Measurements from ENCODE around the gene MACROD2. TPM values are rescaled to one million over a fixed set of nuclear protein-coding genes. Genes with fewer than 3 reads are reported as not detected.
"Not testable (repeated sequence)": the region's sequence is repeated elsewhere in the genome, so short reads cannot be mapped to it uniquely, and the experiment has no call there.

MACROD2 gene
- total RNA-seq, 4 donors from 2014 or later, result 12.6 to 60.3 (median 18.9) TPM

DNA sequence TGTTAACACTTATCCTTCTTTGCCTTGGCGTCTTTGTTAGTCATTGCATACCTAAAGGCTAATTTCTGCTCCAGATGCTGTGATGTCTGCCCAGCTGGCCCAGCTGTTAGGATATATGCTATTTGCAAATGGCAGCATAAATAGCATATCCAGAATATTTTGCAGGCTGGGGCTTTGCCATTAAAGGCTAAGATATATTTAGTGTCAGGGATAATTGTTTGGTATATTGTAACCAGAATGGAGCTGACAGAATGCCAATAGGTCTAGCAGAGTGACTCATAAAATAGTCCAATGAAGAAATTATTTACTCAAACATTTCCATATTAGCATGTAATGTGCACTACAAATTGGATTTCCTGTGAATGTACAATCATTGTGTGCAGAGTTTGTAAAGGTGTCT, 926.2 kb downstream of the MACROD2 start:
- H3K36me3 ChIP-seq, result no peaks in the 10 kb centered on the region
- no peak overlapping the region for H3K4me3 ChIP-seq
- peaks cover 18% of the 10 kb centered on the region for H3K4me1 ChIP-seq
- H3K9me3 ChIP-seq, result no peaks in the 10 kb centered on the region
- no peak overlapping the region for H3K27ac ChIP-seq
- 46% methylated on average over 1 of the region's 1 CpG for WGBS
- H3K27me3 ChIP-seq, result no peaks in the 10 kb centered on the region
- no peak for DNase-seq (ENCODE audit: low spot score in 2 of 2)
- no peak for TF ChIP-seq EP300 (IDR thresholded peaks at IDR 0.05)
- TF ChIP-seq, protein P1, sequence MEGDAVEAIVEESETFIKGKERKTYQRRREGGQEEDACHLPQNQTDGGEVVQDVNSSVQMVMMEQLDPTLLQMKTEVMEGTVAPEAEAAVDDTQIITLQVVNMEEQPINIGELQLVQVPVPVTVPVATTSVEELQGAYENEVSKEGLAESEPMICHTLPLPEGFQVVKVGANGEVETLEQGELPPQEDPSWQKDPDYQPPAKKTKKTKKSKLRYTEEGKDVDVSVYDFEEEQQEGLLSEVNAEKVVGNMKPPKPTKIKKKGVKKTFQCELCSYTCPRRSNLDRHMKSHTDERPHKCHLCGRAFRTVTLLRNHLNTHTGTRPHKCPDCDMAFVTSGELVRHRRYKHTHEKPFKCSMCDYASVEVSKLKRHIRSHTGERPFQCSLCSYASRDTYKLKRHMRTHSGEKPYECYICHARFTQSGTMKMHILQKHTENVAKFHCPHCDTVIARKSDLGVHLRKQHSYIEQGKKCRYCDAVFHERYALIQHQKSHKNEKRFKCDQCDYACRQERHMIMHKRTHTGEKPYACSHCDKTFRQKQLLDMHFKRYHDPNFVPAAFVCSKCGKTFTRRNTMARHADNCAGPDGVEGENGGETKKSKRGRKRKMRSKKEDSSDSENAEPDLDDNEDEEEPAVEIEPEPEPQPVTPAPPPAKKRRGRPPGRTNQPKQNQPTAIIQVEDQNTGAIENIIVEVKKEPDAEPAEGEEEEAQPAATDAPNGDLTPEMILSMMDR (IDR thresholded peaks at IDR 0.05), result no peak
- no peak for TF ChIP-seq POLR2A (IDR thresholded peaks at IDR 0.05)
- no peak for TF ChIP-seq POLR2AphosphoS5 (IDR thresholded peaks at IDR 0.05)

DNA sequence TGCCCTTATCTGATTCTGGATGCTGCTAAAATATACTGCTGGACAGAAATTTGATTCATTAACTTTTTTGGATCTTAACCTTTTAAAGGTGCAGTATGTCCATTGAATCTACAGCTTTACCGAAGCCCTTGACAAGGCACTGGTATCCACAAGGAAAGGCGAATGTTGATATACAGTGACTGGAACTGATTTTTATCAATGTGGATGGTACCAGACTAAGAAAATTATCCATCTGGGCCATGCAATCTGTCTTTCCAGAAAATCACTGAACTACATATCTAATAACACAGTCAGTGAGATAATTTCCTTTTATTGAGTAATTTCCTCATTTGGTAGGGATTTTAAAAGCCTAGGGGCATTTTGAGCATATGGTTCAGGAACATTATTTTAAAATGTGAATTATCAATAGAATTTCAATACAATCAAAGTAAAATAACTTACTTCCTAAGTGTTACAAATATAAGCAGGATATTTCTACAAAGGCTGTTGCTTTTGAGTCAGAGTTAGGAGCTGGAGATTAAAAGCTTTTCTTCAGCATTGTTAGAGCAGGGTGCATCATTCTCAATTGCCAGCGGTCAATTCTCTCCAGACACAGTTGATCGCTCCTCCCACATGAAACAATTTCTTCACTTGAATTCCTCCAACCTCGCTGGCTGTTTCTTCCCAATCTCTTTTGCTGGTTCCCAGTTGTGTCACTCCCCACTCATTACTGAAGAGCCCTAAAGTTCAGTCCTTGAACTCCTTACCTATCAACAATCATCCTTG, 927.4 kb downstream of the MACROD2 start:
- TF ChIP-seq EP300 (IDR thresholded peaks at IDR 0.05) (no peak), POLR2AphosphoS5 (IDR thresholded peaks at IDR 0.05) (no peak), POLR2A (IDR thresholded peaks at IDR 0.05) (no peak)
- TF ChIP-seq, protein P1 (IDR thresholded peaks at IDR 0.05), result no peak
- no peaks in the 10 kb centered on the region for H3K9me3 ChIP-seq
- 90% methylated on average over 5 of the region's 5 CpGs for WGBS
- H3K36me3 ChIP-seq, result no peaks in the 10 kb centered on the region
- no peak overlapping the region for H3K27ac ChIP-seq
- DNase-seq (ENCODE audit: low spot score in 2 of 2), result no peak
- H3K4me3 ChIP-seq, result no peak overlapping the region
- peaks cover 18% of the 10 kb centered on the region for H3K4me1 ChIP-seq
- H3K27me3 ChIP-seq, result no peaks in the 10 kb centered on the region

DNA sequence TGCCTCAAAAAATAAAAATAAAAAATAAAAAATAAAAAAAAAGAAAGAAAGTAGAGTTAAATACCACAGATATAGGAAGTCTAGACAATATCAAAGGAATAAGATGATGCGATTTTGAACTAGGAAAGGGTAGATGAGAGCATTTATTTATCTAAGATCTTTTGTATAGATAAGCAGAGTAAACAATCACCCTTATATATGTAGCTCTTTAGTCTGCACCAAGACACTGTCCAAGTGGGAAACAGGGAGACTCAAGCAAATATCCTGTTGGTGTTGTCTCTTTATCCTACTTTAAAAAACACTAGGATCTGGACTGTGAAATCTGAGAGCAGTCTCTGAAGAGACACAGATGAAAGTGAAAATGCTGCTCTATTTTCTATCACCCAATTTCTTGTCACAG, 929.1 kb downstream of the MACROD2 start:
- Histone ChIP-seq H3K9me3 (no peaks in the 10 kb centered on the region), H3K4me3 (no peak overlapping the region), H3K36me3 (no peaks in the 10 kb centered on the region), H3K27ac (no peak overlapping the region), H3K27me3 (no peaks in the 10 kb centered on the region), H3K4me1 (peaks cover 11% of the 10 kb centered on the region)
- 80% methylated on average over 1 of the region's 1 CpG for WGBS
- DNase-seq (ENCODE audit: low spot score in 2 of 2), result no peak
- TF ChIP-seq, protein P1 (IDR thresholded peaks at IDR 0.05), result no peak
- TF ChIP-seq POLR2AphosphoS5 (IDR thresholded peaks at IDR 0.05) (no peak), EP300 (IDR thresholded peaks at IDR 0.05) (no peak), POLR2A (IDR thresholded peaks at IDR 0.05) (no peak)

DNA sequence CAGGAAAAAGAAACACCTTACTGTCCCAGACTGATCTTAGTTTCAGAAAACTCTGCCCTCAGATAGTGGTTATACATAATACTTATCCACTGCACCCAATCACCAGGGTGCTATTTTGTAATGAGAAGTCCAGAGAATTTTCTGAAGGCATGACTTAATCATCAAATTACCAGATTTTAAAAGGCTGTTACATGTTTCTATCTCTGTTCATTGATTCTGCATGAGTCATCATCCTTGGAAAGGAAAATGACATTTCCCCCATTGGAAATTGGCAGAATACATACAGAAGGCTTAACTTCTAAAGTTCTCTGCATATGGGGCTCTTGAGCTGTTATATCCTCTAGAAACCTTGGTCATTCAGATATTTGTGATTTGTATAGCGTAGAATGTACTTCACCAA, 930.0 kb downstream of the MACROD2 start:
- Histone ChIP-seq H3K4me3 (no peak overlapping the region), H3K36me3 (no peaks in the 10 kb centered on the region), H3K27me3 (no peaks in the 10 kb centered on the region), H3K4me1 (peaks cover 4% of the 10 kb centered on the region), H3K9me3 (no peaks in the 10 kb centered on the region), H3K27ac (no peak overlapping the region)
- no peak for DNase-seq (ENCODE audit: low spot score in 2 of 2)
- TF ChIP-seq, protein P1 (IDR thresholded peaks at IDR 0.05), result no peak
- TF ChIP-seq POLR2AphosphoS5 (IDR thresholded peaks at IDR 0.05) (no peak), EP300 (IDR thresholded peaks at IDR 0.05) (no peak), POLR2A (IDR thresholded peaks at IDR 0.05) (no peak)
- 97% methylated on average over 1 of the region's 1 CpG for WGBS

DNA sequence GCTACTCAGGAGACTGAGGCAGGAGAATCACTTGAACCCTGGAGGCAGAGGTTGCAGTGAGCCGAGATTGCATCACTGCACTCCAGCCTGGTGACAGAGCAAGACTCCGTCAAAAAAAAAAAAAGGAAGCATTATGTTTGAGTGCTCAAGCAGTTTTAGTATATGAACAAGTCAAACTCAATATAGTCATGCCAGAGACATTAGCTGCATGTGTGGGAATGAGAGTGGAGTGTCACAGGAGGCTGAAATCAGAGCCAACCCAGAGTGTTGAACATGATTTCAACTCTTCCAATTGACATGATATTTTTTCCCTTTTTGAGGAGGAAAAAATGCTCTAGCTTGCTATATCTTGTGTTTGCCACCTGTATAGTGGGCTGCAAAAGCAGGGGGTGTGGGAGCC, 931.1 kb downstream of the MACROD2 start:
- not testable (repeated sequence) for DNase-seq (ENCODE audit: low spot score in 2 of 2); H3K4me1 ChIP-seq; H3K27ac ChIP-seq; H3K9me3 ChIP-seq; H3K36me3 ChIP-seq; H3K4me3 ChIP-seq; H3K27me3 ChIP-seq
- 73% methylated on average over 2 of the region's 2 CpGs for WGBS

DNA sequence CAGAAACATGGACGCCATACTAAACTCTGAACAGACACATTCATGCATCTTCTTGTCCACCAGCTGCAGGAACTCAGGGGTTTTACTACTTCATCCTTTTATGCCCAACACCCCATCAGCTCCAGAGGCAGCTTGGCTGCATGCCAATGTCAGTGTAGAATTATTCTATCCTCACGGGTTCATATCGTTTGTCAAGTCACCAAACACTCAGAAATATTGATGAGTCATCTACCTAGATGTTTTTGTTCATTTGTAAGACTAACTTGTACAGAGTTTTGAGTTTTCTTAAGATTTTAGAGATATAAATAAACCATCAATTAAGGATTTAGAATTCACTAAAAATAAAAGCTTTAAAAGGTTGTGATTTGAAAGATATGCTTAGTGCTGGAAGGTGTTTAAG, 932.8 kb downstream of the MACROD2 start:
- H3K27me3 ChIP-seq, result no peaks in the 10 kb centered on the region
- 35% methylated on average over 3 of the region's 3 CpGs for WGBS
- no peak for DNase-seq (ENCODE audit: low spot score in 2 of 2)
- TF ChIP-seq, protein P1 (IDR thresholded peaks at IDR 0.05), result no peak
- TF ChIP-seq POLR2A (IDR thresholded peaks at IDR 0.05), result no peak
- no peak for TF ChIP-seq EP300 (IDR thresholded peaks at IDR 0.05)
- no peak for TF ChIP-seq POLR2AphosphoS5 (IDR thresholded peaks at IDR 0.05)
- H3K27ac ChIP-seq, result no peak overlapping the region
- H3K9me3 ChIP-seq, result no peaks in the 10 kb centered on the region
- H3K4me3 ChIP-seq, result no peak overlapping the region
- no peaks in the 10 kb centered on the region for H3K36me3 ChIP-seq
- peaks cover 4% of the 10 kb centered on the region for H3K4me1 ChIP-seq

Measured in suprapubic skin (tissue), 4 donors.